SKM-1 treated with dmso at 0.1 percent for 144 hours (cell line): Measurements from ENCODE around the gene EHBP1.

Experiments used
- DNase-seq: peaks from one replicate; lab custom pipeline; 2025; ENCODE audit not compliant: unreplicated experiment; lab: John Stamatoyannopoulos, UW

Gene EHBP1

DNA sequence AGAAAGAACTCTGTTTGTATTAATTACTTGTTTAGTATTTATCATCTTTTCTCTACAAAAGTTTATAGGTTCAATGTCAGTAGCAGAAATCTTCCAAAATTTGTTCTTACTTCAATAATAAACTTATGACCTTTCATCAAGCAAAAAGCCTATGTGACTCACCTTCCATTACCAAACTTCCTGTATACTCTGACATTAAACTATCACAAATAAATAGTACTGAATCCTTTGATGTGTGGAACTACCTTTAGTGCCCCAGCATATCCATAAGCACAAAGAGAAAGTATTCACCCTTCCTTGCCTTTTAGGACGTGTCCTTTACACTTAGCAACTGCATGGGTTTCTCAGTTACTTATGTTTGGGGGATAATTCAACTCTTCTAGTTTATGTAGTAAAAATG lies 166.0 kb downstream of the EHBP1 start:
- DNase-seq: no peak

DNA sequence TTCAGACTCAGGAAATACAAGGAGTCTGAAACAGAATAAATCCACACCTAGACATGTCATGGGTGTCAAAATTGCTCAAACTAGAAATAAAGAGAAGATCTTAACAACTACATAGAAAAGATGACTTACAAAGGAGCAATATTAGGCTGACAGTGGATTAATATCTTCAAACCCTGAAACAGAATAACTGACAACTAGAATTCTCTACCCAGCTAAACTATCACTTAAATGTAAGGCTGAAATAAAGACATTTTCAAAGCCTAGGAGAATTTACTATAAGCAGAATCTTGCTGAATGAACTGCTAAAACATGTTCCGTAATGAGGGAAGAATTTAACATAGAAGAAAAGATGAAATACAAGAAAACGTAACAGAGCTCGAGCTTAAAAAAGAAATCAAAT lies 168.1 kb downstream of the EHBP1 start:
- no peak for DNase-seq

DNA sequence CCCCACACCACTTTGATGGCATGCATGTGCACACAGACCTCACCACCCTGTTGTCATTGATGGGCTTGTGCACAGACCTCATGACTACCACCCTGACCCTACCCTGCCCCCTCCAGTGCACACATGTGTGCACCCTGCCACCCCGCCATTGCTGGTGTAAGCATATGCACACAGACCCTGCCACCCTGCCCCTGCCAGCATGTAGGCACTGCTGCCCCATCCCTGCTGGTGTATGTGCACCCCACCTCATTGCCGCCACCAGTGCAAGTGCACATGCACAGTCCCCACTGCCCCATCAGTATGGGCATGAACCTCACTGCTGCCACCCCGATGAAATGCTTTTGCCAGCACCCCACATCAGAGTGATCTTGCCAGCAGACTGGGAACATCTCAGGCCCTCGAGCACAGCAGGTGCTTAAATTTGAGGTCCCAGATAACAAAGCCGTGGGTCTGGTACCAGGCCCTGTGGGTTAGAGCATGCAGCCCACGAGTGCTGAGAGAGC lies 169.4 kb downstream of the EHBP1 start:
- no peak for DNase-seq

DNA sequence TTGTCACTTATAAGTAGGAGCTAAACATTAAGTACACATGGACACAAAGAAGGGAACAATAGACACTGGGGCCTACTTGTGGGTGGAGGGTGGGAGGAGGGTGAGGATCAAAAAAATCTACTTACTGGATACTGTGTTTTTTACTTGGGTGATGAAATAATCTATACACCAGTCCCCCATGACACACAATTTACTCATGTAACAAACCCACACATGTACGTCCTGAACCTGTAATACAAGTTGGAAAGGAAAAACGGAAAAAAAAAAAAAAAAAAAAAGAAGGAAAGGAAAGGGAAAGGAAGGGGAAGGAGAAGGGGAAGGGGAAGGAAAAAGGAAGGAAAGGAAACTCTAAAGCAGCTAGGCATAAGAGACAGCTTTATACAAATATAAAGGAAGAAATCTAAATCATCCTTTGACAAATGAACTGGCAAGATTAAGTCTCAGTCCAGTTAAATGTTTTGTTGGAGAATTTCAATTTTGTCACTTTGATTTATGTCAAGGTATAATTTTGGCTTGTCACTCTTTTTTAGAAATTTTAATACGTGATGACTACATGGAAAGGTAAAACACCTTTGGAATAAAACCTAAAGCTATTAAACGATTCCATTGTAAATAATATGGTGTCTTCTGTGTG lies 175.8 kb downstream of the EHBP1 start:
- DNase-seq: no peak

DNA sequence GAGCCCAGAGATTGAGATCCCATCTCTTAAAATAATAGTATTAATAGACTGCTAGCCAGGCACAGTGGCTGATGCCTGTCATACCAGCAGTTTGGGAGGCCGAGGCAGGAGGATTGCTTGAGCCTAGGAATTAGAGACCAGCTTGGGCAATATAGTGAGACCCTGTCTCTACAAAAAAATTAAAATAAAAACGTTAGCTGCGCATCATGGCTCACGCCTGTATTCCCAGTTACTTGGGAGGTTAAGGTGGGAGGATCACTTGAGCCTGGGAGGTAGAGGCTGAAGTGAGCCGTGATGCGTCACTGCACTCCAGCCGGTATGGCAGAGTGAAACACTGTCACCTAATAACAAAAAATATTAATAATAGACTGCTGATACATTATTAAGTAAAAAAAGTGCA lies 178.1 kb downstream of the EHBP1 start:
- no peak for DNase-seq

DNA sequence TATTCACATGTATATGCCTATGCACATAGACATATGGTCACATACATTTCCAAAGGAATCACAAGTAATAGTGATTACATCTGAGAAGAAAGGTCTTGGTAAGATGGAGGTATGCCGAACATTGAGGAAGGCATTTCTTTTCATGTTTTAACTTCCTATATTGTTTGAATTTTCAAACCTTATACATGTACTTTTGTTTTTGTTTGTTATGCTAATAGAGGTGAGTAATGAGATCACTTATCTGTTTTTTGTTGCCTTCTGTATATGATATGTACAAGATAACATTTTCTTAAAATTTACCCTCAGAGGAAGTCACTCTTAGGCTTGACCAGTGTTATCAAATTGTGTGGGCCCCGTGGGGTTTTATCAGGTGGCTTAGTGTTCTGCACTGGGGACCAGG lies 178.6 kb downstream of the EHBP1 start:
- no peak for DNase-seq

DNA sequence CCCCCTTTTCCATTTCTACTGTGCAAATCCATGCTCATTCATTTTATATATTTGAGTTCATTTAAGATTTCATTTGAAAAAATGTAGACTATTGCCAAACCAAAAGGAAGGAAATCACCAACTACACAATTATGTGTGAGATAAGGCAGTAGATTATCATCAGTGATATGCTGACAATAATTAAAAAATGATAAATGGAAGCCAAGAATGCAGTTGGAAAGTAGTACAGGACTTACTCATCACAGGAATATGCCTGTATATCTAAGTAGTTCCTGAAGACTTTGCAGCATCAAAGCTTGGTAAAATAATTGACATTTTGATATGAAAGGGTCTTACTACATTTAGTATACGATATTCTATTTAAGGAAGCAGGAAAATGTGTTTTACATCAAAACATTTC lies 179.0 kb downstream of the EHBP1 start:
- DNase-seq: no peak

DNA sequence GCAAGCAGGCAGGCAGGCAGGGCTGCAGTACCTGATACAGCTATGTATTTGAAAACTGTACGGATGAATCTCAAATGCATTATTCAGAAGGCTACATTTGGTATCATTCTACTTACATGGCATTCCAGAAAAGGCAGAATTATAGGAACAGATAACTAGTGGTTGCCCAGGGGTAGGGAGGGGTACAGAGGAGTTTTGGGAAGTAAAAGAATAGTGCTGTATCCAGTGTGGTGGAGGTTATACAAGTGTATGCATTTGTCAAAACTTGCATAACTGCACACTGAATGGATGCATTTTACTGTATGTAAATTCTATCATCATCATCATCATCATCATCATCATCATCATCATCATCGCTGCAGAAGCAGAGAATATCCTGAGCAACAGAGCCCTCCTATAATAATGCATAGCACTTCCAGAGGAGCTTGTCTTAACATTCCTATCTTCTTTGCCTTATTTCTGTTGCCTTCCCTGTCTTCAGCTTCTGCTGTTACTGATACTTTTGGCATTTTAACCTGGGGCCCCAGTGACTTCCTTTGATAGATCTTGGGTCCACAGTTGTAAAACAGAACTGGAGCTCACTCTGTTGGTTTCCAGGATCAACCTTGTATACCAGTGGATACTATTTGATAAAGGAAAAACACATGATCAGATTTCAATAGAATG lies 189.6 kb downstream of the EHBP1 start:
- DNase-seq: no peak

DNA sequence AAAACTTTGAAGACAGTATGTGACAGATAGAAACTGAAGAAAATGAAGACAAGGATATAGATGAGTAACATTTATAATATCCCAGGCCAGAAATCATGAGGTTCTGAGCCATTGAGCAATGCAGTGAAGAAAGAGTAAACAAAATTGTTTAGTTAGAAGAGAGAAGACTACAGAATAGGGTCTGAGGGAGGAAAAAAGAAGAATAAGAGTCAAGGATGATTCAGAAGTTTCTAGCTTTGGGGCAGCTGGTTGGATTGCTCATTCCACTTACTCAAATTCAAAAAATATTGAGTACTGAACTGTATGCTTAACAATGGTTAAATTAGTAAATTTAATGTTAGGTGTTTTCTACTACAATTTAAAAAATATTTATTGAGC lies 190.1 kb downstream of the EHBP1 start:
- no peak for DNase-seq

DNA sequence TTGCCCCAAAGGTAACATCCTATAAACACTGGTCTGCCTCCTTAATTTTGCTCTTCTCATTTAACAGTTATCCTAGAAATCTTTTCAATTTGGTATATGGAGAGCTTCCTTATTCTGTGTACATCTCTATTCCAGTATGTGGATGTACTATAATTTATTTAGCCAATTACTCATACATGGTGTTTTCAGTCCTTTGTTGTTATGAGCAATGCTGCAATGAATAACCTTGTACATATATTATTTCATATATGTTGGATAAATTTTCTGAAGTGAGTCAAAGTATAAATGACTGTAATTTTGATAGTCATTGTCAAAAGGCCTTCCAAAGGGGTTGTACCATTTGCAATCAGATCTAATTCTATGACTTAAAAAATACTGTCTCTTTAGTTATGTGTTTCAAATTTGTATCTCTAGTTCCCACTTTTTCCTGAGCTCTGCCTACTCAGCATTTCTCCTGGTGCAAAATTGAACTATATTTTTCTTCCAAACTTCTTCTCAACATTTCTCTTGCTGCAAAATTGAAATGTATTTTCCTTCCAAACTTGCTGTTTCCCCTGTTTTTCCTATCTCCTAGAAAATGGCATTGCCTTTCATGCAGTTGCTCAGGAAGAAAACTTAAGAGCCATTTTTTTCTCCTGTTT lies 191.8 kb downstream of the EHBP1 start:
- no peak for DNase-seq

DNA sequence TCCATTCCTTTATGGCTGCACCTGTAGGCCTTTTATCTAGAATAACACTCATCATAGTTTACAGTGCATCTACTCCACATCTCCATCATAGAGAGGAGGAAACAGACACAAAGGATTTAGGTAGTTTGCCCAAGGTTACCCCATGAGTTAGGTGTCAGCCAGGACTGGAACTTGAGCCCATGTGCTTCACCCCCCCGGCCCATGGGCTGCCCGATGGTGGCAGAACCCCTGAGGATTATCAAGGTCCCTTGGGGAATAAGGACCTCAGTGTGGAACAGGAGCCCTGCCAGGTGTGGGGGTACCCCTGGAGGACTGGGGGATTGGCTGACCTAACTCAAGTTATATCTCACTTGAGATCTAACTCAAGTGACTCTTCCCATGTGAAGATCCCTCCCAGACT lies 198.8 kb downstream of the EHBP1 start:
- no peak for DNase-seq

DNA sequence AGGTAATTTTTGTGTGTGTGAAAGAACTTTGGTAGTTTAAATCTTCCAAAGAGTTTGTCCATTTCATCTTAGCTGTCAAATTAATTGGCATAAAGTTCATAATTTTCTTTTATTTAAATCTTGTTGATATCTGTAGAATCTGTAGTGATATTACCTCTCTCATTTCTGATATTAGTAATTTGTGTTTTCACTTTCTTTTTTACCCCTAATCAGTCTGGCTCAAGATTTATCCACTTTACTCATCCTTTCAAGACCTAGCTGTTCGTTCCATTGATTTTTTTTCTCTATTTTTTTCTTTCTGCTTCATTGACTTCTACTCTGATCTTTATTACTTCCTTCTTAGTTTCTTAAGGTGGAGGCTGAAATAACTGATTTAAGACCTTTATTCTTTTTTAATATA lies 202.6 kb downstream of the EHBP1 start:
- DNase-seq: no peak

DNA sequence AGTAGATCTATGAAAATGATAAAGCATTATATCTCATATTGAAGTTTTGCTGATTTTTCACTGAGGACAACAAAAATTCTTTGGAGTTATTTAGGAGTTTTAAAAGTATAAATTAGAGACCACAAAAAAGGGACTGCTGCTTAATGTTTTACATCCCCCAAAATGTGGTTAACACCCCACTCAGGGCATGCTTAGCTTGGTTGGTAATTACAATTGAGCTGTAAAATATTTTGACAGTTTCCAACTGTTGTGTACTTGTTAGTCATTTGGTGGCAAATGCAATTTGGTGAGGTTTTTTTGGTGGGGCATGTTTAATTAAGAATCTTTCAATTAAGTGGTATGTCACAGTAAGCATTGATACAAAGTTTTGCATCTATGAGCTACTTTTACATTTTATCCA lies 207.8 kb downstream of the EHBP1 start:
- no peak for DNase-seq

DNA sequence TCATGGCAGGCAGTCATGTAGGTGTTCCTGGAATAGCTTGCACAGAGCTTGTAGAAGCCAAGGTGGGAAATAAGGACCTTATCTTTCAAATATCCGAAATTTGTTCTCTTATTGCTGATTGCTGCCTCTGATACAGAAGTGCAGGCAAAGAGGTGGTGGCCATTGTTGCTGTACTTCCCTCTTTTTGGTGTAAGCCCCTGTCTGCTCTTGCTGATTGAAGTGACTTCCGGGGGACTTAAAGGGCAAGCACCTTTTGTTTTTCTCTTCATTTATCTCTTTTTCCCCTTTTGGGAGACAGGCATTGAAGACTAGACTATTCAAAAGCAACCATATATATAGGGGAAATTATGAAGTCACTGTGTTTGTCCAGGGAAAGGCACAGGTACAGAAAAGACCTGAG lies 213.5 kb downstream of the EHBP1 start:
- no peak for DNase-seq

DNA sequence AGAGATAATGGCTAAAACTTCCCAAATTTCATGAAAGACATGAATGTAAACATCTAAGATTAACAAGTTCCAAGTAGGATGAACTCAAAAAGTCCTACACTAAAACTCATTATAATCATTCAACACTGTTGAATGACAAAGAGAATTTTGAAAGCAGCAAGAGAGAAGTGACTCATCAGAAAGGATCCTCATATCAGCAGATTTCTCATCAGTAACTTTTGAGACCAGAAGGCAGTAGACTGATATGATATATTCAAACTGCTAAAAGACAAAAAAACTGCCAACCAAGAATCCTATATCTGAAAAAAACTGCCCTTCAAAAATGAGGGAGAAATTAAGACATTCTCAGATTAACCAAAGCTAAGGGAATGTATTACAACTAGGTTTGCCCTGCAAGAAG lies 214.6 kb downstream of the EHBP1 start:
- no peak for DNase-seq

DNA sequence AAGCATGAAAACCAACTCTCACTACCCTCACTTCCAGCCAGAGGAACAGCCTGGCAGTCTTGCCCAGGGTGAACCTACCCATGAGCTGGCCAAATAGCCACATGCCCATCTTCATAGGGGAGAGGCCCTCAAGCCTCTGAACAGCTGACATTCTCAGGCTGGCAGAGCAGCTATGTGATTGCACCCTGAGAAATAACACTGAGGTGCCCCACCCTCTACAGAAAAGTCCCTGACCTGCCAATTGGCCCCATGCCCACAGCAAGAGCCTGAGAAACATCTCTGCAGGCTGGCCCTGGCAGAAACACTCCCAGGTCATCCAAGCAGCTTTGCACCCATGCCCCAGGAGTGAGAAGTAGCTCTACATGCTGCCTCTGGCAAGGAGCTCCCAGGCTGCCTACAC lies 217.7 kb downstream of the EHBP1 start:
- DNase-seq: no peak

DNA sequence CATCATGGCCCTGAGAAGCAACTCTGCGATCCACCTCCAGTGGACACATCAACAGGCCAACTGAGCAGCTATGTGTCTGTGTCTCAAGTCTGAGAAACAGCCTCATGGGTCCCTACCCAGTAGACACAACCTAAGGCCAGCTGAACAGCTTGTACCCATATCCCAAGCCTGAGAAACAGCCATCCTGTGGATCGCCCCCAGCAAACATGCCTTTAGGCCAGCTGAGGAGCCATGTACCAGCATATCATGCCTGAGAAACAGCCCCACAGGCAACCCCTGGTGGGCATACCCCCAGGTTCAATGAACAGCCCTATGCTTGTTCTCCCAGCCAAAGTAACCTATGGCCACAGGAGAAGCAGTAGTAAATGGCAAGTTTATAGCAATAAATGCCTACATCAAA lies 218.4 kb downstream of the EHBP1 start:
- no peak for DNase-seq

DNA sequence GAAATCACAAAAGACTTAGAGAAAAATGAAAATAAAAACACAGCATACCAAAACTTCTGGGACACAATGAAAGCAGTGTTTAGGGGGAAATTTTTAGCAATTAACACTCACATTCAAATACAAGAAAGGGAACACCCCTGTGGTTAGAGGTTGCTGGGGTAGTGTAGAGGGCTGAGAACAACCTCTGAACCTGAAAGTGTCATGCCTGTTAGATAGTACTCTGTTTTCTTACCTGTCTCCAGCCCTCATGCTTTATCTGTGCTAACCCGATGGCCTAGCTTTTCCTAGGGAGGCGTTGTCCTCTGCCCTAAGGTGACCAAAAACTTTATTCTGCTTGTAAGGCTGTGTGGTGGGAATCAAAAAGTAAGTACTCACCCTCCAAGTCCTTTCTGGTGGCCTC lies 222.5 kb downstream of the EHBP1 start:
- no peak for DNase-seq

DNA sequence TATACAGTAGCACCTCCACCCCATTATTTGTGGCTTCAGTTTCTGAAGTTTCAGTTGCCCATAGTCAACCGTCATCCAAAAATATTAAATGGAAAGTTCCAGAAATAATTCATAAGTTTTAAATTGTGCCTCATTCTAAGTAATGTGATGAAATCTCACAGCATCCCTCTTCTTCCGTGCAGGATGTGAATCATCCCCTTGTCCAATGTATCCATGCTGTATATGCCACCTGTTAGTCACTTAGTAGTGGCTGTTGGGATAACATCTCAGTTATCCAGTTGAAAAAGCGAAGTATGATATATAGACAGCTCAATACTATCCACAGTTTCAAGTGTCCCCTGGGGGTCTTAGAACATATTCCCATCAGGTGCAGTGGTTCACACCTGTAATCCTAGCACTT lies 226.0 kb downstream of the EHBP1 start:
- DNase-seq: no peak

DNA sequence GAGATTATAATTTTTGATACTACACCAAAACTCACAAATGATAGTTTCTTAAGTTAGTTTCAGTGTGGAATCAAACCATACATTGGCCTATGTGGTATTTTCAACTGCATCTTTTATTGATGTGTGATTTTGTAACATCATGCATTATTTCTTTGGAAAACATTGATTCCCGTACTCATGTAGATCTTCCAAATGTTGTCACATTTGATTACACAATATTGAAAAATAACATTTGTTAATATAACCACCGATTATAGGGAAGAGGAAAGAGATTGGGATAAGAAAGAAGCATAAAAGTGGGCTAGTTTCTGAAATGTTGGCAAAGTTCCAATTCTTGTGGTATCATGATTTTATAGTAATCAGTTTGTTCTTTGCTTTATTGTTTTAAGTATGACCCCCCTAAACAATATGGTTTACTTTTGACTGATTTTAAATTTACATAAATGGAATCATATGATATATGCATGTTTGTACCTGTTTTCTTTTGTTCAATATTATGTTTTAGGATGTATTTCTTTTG lies 227.9 kb downstream of the EHBP1 start:
- no peak for DNase-seq

DNA sequence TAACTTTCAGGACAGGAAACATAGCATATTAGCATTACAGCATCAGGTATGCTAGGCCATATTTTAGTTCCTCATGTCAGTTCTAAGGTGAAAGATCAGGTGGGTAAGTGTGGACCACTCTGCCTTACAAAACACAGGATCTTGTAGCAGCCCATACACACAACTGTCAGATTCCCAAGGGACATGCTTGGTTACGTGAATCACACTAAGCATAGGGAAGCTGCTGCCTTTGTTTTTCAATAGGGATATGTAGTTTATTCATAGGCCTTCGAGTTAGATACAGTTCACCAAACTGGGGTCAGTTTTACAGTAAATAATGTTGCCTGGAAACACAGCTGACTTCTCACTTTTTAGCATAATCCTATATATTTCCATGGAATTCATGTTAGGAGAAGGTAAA lies 229.0 kb downstream of the EHBP1 start:
- DNase-seq: no peak

DNA sequence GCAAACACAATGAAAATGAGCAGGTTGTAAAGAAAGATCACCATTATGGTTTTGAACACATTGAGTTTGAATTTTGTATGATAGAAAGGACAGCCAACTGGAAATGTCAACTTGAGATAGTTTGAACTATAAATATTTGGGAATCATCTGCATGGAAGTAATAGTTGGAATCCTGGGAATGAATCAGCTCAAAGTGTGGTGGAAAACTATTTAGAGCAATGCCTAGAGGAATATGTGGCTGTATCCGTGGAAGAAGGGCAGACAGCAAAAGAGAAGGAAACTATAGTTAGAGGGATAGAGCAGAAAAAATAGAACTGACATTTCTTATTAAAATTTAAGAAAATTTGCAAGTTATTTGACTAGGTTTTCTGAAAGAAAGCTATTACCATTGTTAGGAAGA lies 232.6 kb downstream of the EHBP1 start:
- DNase-seq: no peak
